GM10248 (cell line): Measurements from ENCODE around the gene SALL4.
"Not testable (repeated sequence)": the region's sequence is repeated elsewhere in the genome, so short reads cannot be mapped to it uniquely, and the experiment has no call there.

ENCODE experiments used
- CTCF ChIA-PET: fragments of 300-600 bp; sonication (Branson Sonifier 250); formaldehyde crosslinking; extraction: SDS; loops from one replicate; lab custom pipeline; 2021; ENCODE audit warnings: antibody characterized with exemption; lab: Yijun Ruan, JAX
- POLR2A ChIA-PET: fragments of 350-650 bp; sonication (Branson Sonifier 250); formaldehyde crosslinking; extraction: SDS; loops from one replicate; lab custom pipeline; 2020; ENCODE audit warnings: antibody characterized with exemption; lab: Yijun Ruan, JAX
- DNase-seq: peaks from one replicate; pipeline ENCODE4 v3.0.0; 2012; ENCODE audit errors: extremely low spot score
- TF ChIP-seq, protein P1 (sequence below): IDR thresholded peaks from 2 replicates; pipeline ENCODE4 v1.5.1; 2012; ENCODE audit warnings: mild to moderate bottlenecking, low read depth; ENCODE audit errors: extremely low read depth, missing control alignments, control extremely low read depth

Gene SALL4

DNA sequence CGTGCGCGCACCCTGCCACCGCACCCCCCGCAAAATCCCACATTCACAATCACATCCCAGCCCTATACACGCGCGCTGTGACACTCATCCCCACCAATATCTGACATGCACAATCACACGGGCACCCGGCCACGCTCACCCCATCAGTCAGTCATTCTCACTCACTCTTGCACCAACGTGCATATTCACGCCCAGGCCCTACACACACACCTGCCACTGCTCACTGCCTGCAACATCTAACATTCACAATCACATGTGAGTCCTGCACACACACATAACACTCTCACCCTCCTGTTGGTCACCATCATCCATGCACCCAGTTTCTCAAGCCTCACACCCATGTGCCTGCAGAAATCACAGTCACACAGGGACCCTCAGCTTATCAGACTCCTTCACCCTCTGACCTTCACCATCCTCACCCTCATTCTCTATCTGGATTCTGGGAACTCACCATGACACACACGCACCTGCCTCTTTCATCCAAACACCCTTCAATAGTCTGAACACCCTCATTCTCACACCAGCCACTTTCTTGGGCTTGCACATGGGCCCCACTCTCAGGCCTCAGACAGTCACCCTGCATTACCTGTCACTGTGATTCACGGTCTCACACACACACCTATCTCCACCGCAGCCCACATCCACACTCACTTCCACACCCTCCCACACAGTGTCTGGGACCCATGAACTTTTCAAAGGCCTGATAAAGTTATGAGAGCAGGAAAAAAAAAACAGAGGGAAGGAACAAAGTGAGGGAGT lies 33.4 kb downstream of the SALL4 start:
- DNase-seq, result no peak
- ChIA-PET CTCF (interaction anchor here (0.6 kb wide), 1 partner anchor 10 kb away, joined by 3 read pairs; no protein-coding TSS in a partner anchor), POLR2A (no interaction called here)
- TF ChIP-seq, protein P1, sequence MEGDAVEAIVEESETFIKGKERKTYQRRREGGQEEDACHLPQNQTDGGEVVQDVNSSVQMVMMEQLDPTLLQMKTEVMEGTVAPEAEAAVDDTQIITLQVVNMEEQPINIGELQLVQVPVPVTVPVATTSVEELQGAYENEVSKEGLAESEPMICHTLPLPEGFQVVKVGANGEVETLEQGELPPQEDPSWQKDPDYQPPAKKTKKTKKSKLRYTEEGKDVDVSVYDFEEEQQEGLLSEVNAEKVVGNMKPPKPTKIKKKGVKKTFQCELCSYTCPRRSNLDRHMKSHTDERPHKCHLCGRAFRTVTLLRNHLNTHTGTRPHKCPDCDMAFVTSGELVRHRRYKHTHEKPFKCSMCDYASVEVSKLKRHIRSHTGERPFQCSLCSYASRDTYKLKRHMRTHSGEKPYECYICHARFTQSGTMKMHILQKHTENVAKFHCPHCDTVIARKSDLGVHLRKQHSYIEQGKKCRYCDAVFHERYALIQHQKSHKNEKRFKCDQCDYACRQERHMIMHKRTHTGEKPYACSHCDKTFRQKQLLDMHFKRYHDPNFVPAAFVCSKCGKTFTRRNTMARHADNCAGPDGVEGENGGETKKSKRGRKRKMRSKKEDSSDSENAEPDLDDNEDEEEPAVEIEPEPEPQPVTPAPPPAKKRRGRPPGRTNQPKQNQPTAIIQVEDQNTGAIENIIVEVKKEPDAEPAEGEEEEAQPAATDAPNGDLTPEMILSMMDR, result no peak

DNA sequence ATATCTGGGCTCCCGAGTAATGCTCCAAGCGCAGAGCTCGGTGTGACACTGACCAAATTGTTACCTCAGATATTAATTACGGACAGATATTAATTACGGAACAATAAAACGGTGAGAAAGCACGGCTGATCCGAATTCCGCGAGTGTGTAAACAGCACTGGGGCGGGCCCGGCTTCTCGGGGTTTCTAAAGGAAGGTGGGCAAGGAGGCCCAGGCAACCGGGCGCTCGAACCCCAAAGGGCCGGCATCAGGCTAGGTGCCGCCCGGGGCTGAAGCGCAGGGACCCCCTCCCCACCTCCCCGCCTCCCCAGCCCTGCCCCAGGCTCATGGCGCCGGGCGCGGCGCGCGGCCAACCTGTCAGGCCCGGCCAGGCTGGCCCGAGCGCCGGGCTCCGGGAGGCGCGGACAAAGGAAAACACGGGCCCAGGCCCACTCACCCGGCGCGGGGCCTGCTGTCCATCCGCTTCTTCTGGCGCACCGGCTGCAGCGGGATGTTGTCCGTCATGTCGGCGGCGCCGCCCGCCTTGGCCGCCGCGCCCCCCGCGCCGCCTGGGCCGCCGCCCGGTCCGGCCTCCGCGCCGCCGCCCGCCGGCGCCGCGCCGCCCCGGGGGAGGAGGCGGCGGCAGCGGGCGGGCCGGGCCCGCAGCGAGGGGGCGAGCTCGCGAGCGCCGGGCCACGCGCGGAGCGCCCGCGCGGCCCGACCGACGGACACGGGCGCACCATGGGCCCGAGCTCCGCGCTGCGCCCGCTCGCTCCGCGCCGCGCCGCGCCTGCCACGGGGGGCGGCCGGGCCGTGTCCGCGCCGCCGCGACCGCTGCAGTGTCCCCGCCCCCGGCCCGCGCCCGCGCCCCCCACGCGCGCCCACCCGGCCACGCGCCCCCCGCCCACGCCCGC lies 34.2 kb downstream of the SALL4 start, which contains the start of gene ATP9A:
ATP9A (minus strand) TSS at position 524 of the 892 bp plus-strand sequence; CDS start at position 503, 21 bp downstream.
- DNase-seq, result no peak
- TF ChIP-seq, protein P1, result no peak
- POLR2A ChIA-PET, result no interaction called here
- CTCF ChIA-PET, result no interaction called here

DNA sequence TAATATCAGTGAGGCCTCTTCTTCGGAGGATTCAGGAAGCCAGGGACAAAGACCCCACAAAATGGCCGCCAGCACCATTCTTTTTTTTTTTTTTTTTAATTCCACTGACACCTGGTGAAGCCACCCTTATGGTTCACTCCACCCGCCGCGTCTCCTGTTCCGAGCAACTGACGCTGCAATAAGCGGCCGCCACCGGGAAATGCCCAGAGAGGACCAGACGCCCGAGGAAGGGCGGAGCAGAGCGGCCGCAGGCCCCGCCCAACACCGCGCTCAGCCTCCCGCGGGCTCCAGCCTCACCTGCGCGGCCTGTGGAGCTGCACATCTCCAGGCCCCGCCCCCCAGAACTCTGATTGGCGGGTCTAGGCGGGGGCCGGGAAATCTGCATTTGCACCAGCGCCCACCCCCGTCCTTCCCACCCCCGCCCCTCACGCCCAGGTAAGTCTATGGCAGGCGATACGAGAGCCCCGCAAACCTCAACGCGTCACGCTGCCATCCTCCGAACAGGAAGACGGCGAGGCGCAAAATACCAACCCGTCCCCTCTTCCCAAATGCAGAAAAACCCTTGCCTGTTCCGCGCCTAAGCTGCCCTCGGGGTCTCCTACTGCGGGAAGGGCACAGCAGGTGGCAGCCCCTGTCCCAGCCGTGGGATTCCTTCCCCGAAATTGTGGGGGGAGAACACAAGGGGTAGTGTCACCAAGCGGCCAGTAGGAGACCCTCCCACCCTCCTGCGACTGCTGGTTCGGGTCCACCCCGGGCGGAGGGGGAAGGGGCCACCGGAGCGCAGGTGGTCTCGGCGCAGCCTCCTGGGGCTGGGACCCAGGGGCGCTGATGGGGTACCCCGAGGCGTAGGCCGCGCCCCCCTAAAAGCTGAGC lies 35.1 kb downstream of the SALL4 start:
- TF ChIP-seq, protein P1, result no peak

DNA sequence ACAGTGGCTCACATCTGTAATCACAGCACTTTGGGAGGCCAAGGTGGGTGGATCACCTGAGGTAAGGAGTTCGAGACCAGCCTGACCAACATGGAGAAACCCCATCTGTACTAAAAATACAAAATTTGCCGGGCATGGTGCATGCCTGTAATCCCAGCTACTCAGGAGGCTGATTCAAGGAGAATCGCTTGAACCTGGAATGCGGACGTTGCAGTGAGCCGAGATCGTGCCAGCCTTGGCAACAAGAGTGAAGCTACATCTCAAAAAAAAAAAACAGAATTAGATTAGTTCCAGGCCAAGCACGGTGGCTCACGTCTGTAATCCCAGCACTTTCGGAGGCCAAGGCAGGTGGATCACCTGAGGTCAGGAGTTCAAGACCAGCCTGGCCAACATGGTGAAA lies 36.9 kb downstream of the SALL4 start:
- DNase-seq, CTCF ChIA-PET, POLR2A ChIA-PET: not testable (repeated sequence)

More for the DNA sequence above, 35.1 kb downstream of the SALL4 start:
- DNase-seq, result no peak
- CTCF ChIA-PET, result no interaction called here
- POLR2A ChIA-PET, result no interaction called here

DNA sequence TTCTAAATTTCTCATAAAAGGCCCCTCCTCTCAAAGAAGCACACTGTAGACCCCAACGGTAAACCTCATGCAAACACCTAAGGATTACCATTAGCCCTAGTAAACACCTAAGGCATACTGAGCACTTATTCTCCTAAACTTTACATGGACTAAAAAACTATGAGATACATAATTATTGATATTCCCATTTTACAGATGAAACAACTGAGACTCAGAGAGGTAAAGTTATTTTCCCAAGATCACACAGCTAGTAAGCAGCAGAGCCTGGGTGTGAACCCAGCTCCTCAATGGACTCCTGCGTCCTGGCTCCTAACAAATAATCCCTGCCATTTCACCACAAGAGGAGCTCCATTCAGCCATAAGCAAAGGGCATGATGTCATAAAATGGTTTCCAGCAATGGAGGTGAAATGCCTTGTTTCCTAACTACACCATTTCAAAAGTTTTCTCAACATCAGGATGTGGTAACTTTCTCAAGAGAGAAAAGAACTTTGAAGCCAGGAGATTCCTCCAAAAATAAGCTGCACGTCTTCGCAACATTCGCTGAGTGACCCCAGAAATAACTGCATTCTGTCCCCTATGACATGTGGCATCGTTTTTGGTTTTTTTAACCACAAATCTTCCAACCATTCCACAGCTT lies 38.2 kb downstream of the SALL4 start:
- TF ChIP-seq, protein P1, result no peak
- ChIA-PET CTCF (interaction anchor here (1.3 kb wide), 1 partner anchor 17 kb away, joined by 3 read pairs; no protein-coding TSS in a partner anchor), POLR2A (no interaction called here)
- DNase-seq, result no peak

DNA sequence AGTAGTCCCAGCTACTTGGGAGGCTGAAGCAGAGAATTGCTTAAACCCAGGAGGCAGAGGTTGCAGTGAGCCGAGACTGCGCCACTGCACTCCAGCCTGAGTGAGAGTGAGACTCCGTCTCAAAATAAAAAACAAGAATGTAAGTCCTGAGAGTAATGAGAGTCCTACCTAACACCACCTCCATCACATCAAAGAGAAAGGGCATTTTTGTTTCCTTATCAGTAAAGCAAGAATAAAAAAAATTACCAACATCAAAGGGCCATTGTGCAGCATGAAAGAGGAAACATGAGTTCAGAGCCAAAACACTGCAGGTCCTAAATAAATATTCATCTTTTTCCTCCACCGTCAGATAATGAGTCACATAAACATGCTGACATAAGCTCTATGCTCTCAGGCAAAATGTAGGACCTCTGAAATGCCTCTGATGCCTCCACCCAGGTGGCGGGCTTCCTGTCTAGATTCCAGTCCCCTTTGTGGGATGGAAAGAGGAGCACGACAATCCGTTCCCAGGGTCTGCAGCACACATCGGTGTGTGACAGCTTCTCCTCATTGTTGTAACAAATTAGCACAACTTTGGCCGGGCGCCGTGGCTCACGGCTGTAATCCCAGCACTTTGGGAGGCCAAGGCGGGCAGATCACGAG lies 41.3 kb downstream of the SALL4 start:
- ChIA-PET POLR2A (no interaction called here), CTCF (no interaction called here)
- DNase-seq, result no peak
- TF ChIP-seq, protein P1, result no peak
